Measurements from ENCODE around the gene RBFA.

- TF ChIP-seq YY1 (IDR thresholded peaks at IDR 0.05; ENCODE audit: insufficient read depth, insufficient read length) (no peak), SUZ12 (IDR thresholded peaks at IDR 0.05; ENCODE audit: extremely low read depth, insufficient read depth, insufficient read length) (no peak), ZNF274 (IDR thresholded peaks at IDR 0.05; ENCODE audit: low read depth, low read length) (no peak)
Observed at GRCh38 chr18:79989195-79989497, 45.1 kb upstream of the RBFA start.

Measured in NT2/D1 (cell line).